ENCODE measurements around the gene LYZL4. TPM values are rescaled to one million over a fixed set of nuclear protein-coding genes. Genes with fewer than 3 reads are reported as not detected.

LYZL4 gene
- total and polyA plus RNA-seq, 4 donors, result not detected

- Histone ChIP-seq H3K36me3 (ENCODE audit: control insufficient read depth in 4 of 4, insufficient read depth in 3 of 4, low read depth in 1 of 4, low read length in 3 of 4) (no peaks in the 10 kb centered on the region), H3K4me3 (ENCODE audit: low read depth in 1 of 3, low read length in 3 of 3) (no peak overlapping the region), H3K4me1 (ENCODE audit: control insufficient read depth in 4 of 4, insufficient read depth in 4 of 4, low read length in 3 of 4) (no peaks in the 10 kb centered on the region), H3K9ac (ENCODE audit: low read depth in 1 of 2, low read length in 2 of 2) (no peak overlapping the region), H3K27ac (ENCODE audit: low read depth in 1 of 2, low read length in 2 of 2) (no peak overlapping the region), H3K9me3 (ENCODE audit: control insufficient read depth in 4 of 4, low read length in 3 of 4) (peaks cover 0 to 2% (median 0%) of the 10 kb centered on the region in 4 donors), H3K27me3 (ENCODE audit: control insufficient read depth in 4 of 4, insufficient read depth in 4 of 4, low read length in 3 of 4) (no peaks in the 10 kb centered on the region)
- TF ChIP-seq YY1 (IDR thresholded peaks at IDR 0.05), result no peak
- no peak for TF ChIP-seq FOXA2 (IDR thresholded peaks at IDR 0.05)
- no peak for TF ChIP-seq HNF4G (IDR thresholded peaks at IDR 0.05)
- TF ChIP-seq, protein P1, sequence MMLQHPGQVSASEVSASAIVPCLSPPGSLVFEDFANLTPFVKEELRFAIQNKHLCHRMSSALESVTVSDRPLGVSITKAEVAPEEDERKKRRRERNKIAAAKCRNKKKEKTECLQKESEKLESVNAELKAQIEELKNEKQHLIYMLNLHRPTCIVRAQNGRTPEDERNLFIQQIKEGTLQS (IDR thresholded peaks at IDR 0.05), result no peak
- no peak for TF ChIP-seq TAF1 (conservative IDR thresholded peaks at IDR 0.05)
- TF ChIP-seq EGR1 (IDR thresholded peaks at IDR 0.05; ENCODE audit: low read depth in 2 of 2), result no peak
- TF ChIP-seq, protein P2, sequence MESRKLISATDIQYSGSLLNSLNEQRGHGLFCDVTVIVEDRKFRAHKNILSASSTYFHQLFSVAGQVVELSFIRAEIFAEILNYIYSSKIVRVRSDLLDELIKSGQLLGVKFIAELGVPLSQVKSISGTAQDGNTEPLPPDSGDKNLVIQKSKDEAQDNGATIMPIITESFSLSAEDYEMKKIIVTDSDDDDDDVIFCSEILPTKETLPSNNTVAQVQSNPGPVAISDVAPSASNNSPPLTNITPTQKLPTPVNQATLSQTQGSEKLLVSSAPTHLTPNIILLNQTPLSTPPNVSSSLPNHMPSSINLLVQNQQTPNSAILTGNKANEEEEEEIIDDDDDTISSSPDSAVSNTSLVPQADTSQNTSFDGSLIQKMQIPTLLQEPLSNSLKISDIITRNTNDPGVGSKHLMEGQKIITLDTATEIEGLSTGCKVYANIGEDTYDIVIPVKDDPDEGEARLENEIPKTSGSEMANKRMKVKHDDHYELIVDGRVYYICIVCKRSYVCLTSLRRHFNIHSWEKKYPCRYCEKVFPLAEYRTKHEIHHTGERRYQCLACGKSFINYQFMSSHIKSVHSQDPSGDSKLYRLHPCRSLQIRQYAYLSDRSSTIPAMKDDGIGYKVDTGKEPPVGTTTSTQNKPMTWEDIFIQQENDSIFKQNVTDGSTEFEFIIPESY (IDR thresholded peaks at IDR 0.05), result no peak
- TF ChIP-seq SP1 (IDR thresholded peaks at IDR 0.05), result no peak
- no peak for TF ChIP-seq RXRA (IDR thresholded peaks at IDR 0.05)
- TF ChIP-seq NR2F2 (IDR thresholded peaks at IDR 0.05), result no peak
- TF ChIP-seq JUND (IDR thresholded peaks at IDR 0.05), result no peak
- no peak for TF ChIP-seq GABPA (IDR thresholded peaks at IDR 0.05 in 1 of 2, conservative IDR thresholded peaks at IDR 0.05 in 1 of 2)
- 91% methylated on average over 7 of the region's 7 CpGs for WGBS
- DNase-seq (ENCODE audit: low spot score), result no peak
Measured at GRCh38 chr3:42425736-42426407, 15.5 kb upstream of the LYZL4 start.

GRCh38 chr3:42424911-42425310, 14.5 kb upstream of the LYZL4 start:
- TF ChIP-seq FOXA1 (IDR thresholded peaks at IDR 0.05) (no peak), HNF4G (IDR thresholded peaks at IDR 0.05) (no peak), NR2F2 (IDR thresholded peaks at IDR 0.05) (no peak), CTCF (IDR thresholded peaks at IDR 0.05; ENCODE audit: low read depth, low read length, missing input control) (no peak), SP1 (IDR thresholded peaks at IDR 0.05) (no peak), EGR1 (IDR thresholded peaks at IDR 0.05; ENCODE audit: low read depth in 2 of 2) (no peak), RXRA (IDR thresholded peaks at IDR 0.05) (no peak), FOXA2 (IDR thresholded peaks at IDR 0.05) (no peak)
- TF ChIP-seq, protein P1 (IDR thresholded peaks at IDR 0.05), result no peak
- no peaks in the 10 kb centered on the region for H3K36me3 ChIP-seq (ENCODE audit: control insufficient read depth in 4 of 4, insufficient read depth in 3 of 4, low read depth in 1 of 4, low read length in 3 of 4)
- H3K4me1 ChIP-seq (ENCODE audit: control insufficient read depth in 4 of 4, insufficient read depth in 4 of 4, low read length in 3 of 4), result no peaks in the 10 kb centered on the region
- 88% methylated on average over 3 of the region's 3 CpGs for WGBS
- no peak overlapping the region for H3K9ac ChIP-seq (ENCODE audit: low read depth in 1 of 2, low read length in 2 of 2)
- DNase-seq (ENCODE audit: low spot score), result no peak
- no peak overlapping the region for H3K4me3 ChIP-seq (ENCODE audit: low read depth in 1 of 3, low read length in 3 of 3)
- peaks cover 0 to 1% (median 0%) of the 10 kb centered on the region in 4 donors for H3K9me3 ChIP-seq (ENCODE audit: control insufficient read depth in 4 of 4, low read length in 3 of 4)
- no peak overlapping the region for H3K27ac ChIP-seq (ENCODE audit: low read depth in 1 of 2, low read length in 2 of 2)
- H3K27me3 ChIP-seq (ENCODE audit: control insufficient read depth in 4 of 4, insufficient read depth in 4 of 4, low read length in 3 of 4), result no peaks in the 10 kb centered on the region

All from liver (tissue), 9 donors.